Epithelial cell of proximal tubule (primary cell): Measurements from ENCODE around the gene CKS1B. TPM values are rescaled to one million over a fixed set of nuclear protein-coding genes. Genes with fewer than 3 reads are reported as not detected.

Experiments used
- DNase-seq: peaks from one replicate; pipeline ENCODE4 v3.0.0-alpha.2; 2011; ENCODE audit warnings: low read depth
- H3K4me3 ChIP-seq: 2 replicates; pipeline ENCODE4 v1.5.1; 2011; ENCODE audit warnings: low read depth, mild to moderate bottlenecking, low read length
- CTCF ChIP-seq: conservative IDR thresholded peaks from 2 replicates; pipeline ENCODE4 v1.5.1; 2012; ENCODE audit warnings: low read depth, mild to moderate bottlenecking, low read length
- total RNA-seq: library from RNA; depleted of rRNA; stranded (reverse); fragments of >200 nt; gene quantifications from 2 replicates; pipeline ENCODE4 v1.2.3, GENCODE V29; 2015

CKS1B gene
- total RNA-seq, 1 donor from 2014 or later, result 358 TPM

- TF ChIP-seq CTCF, result no peak
- no peak for DNase-seq
- H3K4me3 ChIP-seq, result no peak overlapping the region
These were observed 33.0 kb upstream of the CKS1B start for GRCh38 chr1:154941333-154942013.

GRCh38 chr1:154943649-154944400 is 30.7 kb upstream of the CKS1B start:
- peak; percentile 87 for TF ChIP-seq CTCF
- no peak overlapping the region for H3K4me3 ChIP-seq

GRCh38 chr1:154944401-154945159 is 29.9 kb upstream of the CKS1B start:
- no peak overlapping the region for H3K4me3 ChIP-seq
- TF ChIP-seq CTCF, result no peak
- DNase-seq, result no peak

More at GRCh38 chr1:154943649-154944400, 30.7 kb upstream of the CKS1B start:
- DNase-seq, result no peak

- H3K4me3 ChIP-seq, result no peak overlapping the region
- no peak for TF ChIP-seq CTCF
- DNase-seq, result no peak
These were observed 29.1 kb upstream of the CKS1B start for GRCh38 chr1:154945160-154945961.

- DNase-seq, result no peak
- TF ChIP-seq CTCF, result no peak
These were observed 28.3 kb upstream of the CKS1B start for GRCh38 chr1:154945962-154946850.

GRCh38 chr1:154948079-154948478 is 26.4 kb upstream of the CKS1B start:
- H3K4me3 ChIP-seq, result no peak overlapping the region
- no peak for DNase-seq
- no peak for TF ChIP-seq CTCF

More at GRCh38 chr1:154945962-154946850, 28.3 kb upstream of the CKS1B start:
- no peak overlapping the region for H3K4me3 ChIP-seq
